Astrocyte (in vitro differentiated cells and primary cell): ENCODE data around the gene APBA2. TPM values are rescaled to one million over a fixed set of nuclear protein-coding genes. Genes with fewer than 3 reads are reported as not detected.

ENCODE experiments used
- DNase-seq: peaks from one replicate; pipeline ENCODE4 v3.0.0-alpha.2; 2010; ENCODE audit warnings: low read depth
- FAIRE-seq: peaks from 2 replicates; lab custom pipeline; 2011; peaks lifted over from hg19 to GRCh38; lab: Jason Lieb, UNC
- H2AFZ ChIP-seq: 2 replicates; pipeline ENCODE4 v1.6.0; 2012; ENCODE audit warnings: low read depth, low read length, inconsistent platforms
- H3K27ac ChIP-seq: 2 replicates; pipeline ENCODE4 v1.5.1; 2011; ENCODE audit warnings: low read depth, low read length, inconsistent platforms
- H3K27me3 ChIP-seq: 2 replicates; pipeline ENCODE4 v1.6.0; 2011; ENCODE audit warnings: low read length, inconsistent platforms; ENCODE audit not compliant: insufficient read depth
- H3K36me3 ChIP-seq: 2 replicates; pipeline ENCODE4 v1.5.1; 2011; ENCODE audit warnings: low read length, inconsistent platforms; ENCODE audit not compliant: insufficient read depth
- H3K4me1 ChIP-seq: 2 replicates; pipeline ENCODE4 v1.5.1; 2011; ENCODE audit warnings: low read length, inconsistent platforms; ENCODE audit not compliant: insufficient read depth
- H3K4me2 ChIP-seq: 2 replicates; pipeline ENCODE4 v1.6.0; 2012; ENCODE audit warnings: low read length, inconsistent platforms
- H3K4me3 ChIP-seq: 2 replicates; pipeline ENCODE4 v1.5.1; 2011; ENCODE audit warnings: low read depth, mild to moderate bottlenecking, low read length, inconsistent platforms; ENCODE audit not compliant: insufficient read depth
- H3K79me2 ChIP-seq: 2 replicates; pipeline ENCODE4 v1.6.0; 2012; ENCODE audit warnings: mild to moderate bottlenecking, low read length, inconsistent platforms; ENCODE audit not compliant: insufficient read depth
- H3K9ac ChIP-seq: 2 replicates; pipeline ENCODE4 v1.6.0; 2012; ENCODE audit warnings: mild to moderate bottlenecking, low read length, inconsistent platforms
- H3K9me3 ChIP-seq: 2 replicates; pipeline ENCODE4 v1.5.1; 2012; ENCODE audit warnings: low read depth, mild to moderate bottlenecking, low read length, inconsistent platforms; ENCODE audit not compliant: insufficient read depth
- H4K20me1 ChIP-seq: 2 replicates; pipeline ENCODE4 v1.6.0; 2012; ENCODE audit warnings: low read length, inconsistent platforms; ENCODE audit not compliant: insufficient read depth
- H3K27ac Mint-ChIP-seq: one replicate; pipeline ENCODE4 v1.8.0; 2021; ENCODE audit warnings: mild to moderate bottlenecking, mixed read lengths; ENCODE audit not compliant: unreplicated experiment
- H3K27me3 Mint-ChIP-seq: one replicate; pipeline ENCODE4 v1.8.0; 2021; ENCODE audit warnings: low read depth, mixed read lengths; ENCODE audit not compliant: unreplicated experiment
- H3K36me3 Mint-ChIP-seq: one replicate; pipeline ENCODE4 v1.8.0; 2021; ENCODE audit warnings: low read depth, mixed read lengths; ENCODE audit not compliant: unreplicated experiment
- H3K4me1 Mint-ChIP-seq: one replicate; pipeline ENCODE4 v1.8.0; 2021; ENCODE audit warnings: low read depth, mixed read lengths; ENCODE audit not compliant: unreplicated experiment
- H3K4me3 Mint-ChIP-seq: one replicate; pipeline ENCODE4 v1.8.0; 2021; ENCODE audit warnings: mild to moderate bottlenecking, moderate library complexity, mixed read lengths; ENCODE audit not compliant: unreplicated experiment
- H3K9me3 Mint-ChIP-seq: one replicate; pipeline ENCODE4 v1.8.0; 2021; ENCODE audit warnings: mild to moderate bottlenecking, mixed read lengths; ENCODE audit not compliant: unreplicated experiment
- EZH2 ChIP-seq: IDR thresholded peaks from 2 replicates; pipeline ENCODE4 v1.6.1; 2012; ENCODE audit warnings: mild to moderate bottlenecking, low read length, inconsistent platforms; ENCODE audit not compliant: insufficient read depth
- total RNA-seq: library from RNA; stranded (reverse); gene quantifications from 2 replicates; pipeline ENCODE4 v1.2.1, GENCODE V29; 2021
- TF ChIP-seq, protein P1 (sequence below): IDR thresholded peaks from 2 replicates; pipeline ENCODE4 v1.5.1; 2011; ENCODE audit warnings: low read depth, mild to moderate bottlenecking, inconsistent platforms, low read length, moderate library complexity; ENCODE audit not compliant: insufficient read depth

Gene APBA2
- total RNA-seq, 1 donor from 2014 or later, result 15.2 TPM

DNA sequence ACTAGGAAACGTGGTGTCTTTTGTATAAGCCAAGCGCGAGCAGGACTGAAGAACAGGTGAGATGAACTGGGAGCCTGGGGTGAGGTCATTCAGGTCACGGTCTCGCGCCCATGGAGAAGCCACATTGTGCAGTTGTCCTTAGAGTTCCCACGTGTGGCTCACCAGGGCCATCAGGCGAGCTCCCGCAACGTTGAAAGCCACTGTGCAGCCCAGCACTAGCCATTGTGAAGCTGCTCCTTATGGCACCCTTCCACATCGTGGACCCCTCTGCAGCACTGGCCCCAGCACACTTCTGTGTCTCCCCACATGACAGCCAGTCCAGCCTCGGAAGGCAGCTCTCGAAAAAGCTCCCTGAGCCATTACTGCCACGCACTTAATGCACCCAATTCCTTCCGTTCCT is 7.6 kb upstream of the APBA2 start:
- Histone ChIP-seq H3K9me3 (no peaks in the 10 kb centered on the region), H3K79me2 (no peaks in the 10 kb centered on the region), H3K27ac (no peak overlapping the region), H3K27me3 (no peaks in the 10 kb centered on the region), H4K20me1 (no peaks in the 10 kb centered on the region), H2AFZ (no peak overlapping the region), H3K9ac (no peak overlapping the region), H3K36me3 (no peaks in the 10 kb centered on the region), H3K4me1 (no peaks in the 10 kb centered on the region), H3K4me2 (no peak overlapping the region), H3K4me3 (no peak overlapping the region)
- Mint-ChIP-seq H3K27ac (no peak overlapping the region), H3K36me3 (peaks cover 2% of the 10 kb centered on the region), H3K4me3 (no peak overlapping the region), H3K27me3 (peaks cover 13% of the 10 kb centered on the region), H3K9me3 (peaks cover 4% of the 10 kb centered on the region), H3K4me1 (no peaks in the 10 kb centered on the region)
- FAIRE-seq (no peak), DNase-seq (no peak)
- TF ChIP-seq, protein P1, sequence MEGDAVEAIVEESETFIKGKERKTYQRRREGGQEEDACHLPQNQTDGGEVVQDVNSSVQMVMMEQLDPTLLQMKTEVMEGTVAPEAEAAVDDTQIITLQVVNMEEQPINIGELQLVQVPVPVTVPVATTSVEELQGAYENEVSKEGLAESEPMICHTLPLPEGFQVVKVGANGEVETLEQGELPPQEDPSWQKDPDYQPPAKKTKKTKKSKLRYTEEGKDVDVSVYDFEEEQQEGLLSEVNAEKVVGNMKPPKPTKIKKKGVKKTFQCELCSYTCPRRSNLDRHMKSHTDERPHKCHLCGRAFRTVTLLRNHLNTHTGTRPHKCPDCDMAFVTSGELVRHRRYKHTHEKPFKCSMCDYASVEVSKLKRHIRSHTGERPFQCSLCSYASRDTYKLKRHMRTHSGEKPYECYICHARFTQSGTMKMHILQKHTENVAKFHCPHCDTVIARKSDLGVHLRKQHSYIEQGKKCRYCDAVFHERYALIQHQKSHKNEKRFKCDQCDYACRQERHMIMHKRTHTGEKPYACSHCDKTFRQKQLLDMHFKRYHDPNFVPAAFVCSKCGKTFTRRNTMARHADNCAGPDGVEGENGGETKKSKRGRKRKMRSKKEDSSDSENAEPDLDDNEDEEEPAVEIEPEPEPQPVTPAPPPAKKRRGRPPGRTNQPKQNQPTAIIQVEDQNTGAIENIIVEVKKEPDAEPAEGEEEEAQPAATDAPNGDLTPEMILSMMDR, result no peak
- no peak for TF ChIP-seq EZH2

DNA sequence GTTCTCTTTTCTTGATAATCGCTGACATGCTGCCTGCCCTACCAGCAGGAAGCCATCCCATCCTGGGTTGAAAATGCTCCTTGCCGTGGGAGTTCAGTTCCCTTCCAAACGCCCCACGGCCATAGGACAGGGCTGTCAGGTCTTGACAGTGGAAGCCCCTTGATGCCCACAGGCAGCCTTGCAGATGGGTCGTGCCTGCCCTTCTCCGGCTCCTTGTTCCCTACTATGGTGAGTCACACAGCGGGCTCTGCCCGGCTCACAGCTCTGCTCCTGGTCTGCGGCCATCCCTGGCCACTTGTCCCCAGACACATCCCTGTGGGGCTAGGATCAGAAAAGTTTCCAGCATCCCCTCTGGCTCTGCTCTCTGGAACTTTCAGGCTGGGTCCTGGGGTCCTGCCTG is 6.2 kb upstream of the APBA2 start:
- Histone ChIP-seq H3K9ac (no peak overlapping the region), H2AFZ (no peak overlapping the region), H3K4me3 (no peak overlapping the region), H3K36me3 (no peaks in the 10 kb centered on the region), H4K20me1 (no peaks in the 10 kb centered on the region), H3K27me3 (no peaks in the 10 kb centered on the region), H3K9me3 (no peaks in the 10 kb centered on the region), H3K4me1 (no peaks in the 10 kb centered on the region), H3K4me2 (no peak overlapping the region), H3K27ac (no peak overlapping the region), H3K79me2 (no peaks in the 10 kb centered on the region)
- Mint-ChIP-seq H3K9me3 (peaks cover 4% of the 10 kb centered on the region), H3K27ac (no peak overlapping the region), H3K27me3 (peaks cover 17% of the 10 kb centered on the region), H3K4me1 (no peaks in the 10 kb centered on the region), H3K36me3 (peaks cover 2% of the 10 kb centered on the region), H3K4me3 (no peak overlapping the region)
- FAIRE-seq (no peak), DNase-seq (no peak)
- TF ChIP-seq, protein P1, result no peak
- TF ChIP-seq EZH2, result no peak

DNA sequence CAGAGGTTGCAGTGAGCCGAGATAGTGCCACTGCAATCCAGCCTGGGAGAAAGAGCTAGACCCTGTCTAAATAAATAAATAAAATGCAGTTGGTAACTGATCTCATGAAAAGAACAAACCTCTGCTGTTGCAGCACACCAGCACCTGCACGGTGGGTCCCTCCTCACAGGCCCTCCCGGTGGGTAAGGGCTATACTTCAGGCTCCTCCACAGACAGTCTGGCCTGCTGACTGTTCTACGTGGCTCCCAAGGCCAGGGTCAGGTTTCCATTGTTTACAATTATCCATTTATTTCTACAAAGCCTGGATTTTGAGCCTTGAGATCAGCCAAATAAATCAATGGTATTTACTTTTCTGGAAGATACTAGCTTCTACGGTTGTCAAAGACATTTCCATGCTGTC is 5.1 kb upstream of the APBA2 start:
- H3K79me2 ChIP-seq, result no peaks in the 10 kb centered on the region
- H2AFZ ChIP-seq, result no peak overlapping the region
- no peaks in the 10 kb centered on the region for H3K9me3 ChIP-seq
- Mint-ChIP-seq H3K9me3 (peaks cover 2% of the 10 kb centered on the region), H3K36me3 (peaks cover 2% of the 10 kb centered on the region), H3K27ac (no peak overlapping the region), H3K4me3 (no peak overlapping the region), H3K4me1 (no peaks in the 10 kb centered on the region), H3K27me3 (peaks cover 17% of the 10 kb centered on the region)
- DNase-seq (no peak), FAIRE-seq (no peak)
- no peak overlapping the region for H3K4me2 ChIP-seq
- peaks cover 5% of the 10 kb centered on the region for H3K4me1 ChIP-seq
- H3K9ac ChIP-seq, result no peak overlapping the region
- no peaks in the 10 kb centered on the region for H3K36me3 ChIP-seq
- H3K27me3 ChIP-seq, result no peaks in the 10 kb centered on the region
- H3K27ac ChIP-seq, result no peak overlapping the region
- no peaks in the 10 kb centered on the region for H4K20me1 ChIP-seq
- TF ChIP-seq, protein P1, result no peak
- no peak for TF ChIP-seq EZH2
- H3K4me3 ChIP-seq, result no peak overlapping the region
